A549 (cell line): ENCODE measurements around the gene FAM32A. TPM values are rescaled to one million over a fixed set of nuclear protein-coding genes. Genes with fewer than 3 reads are reported as not detected.
A peak's percentile ranks its signal among the peaks of the same experiment; 100 is the strongest.

Experiments used
- ATAC-seq, 2 experiments: fragments of 200-7000 bp in 1 of 2; fragments of >200 bp in 1 of 2; cut with Nextera tagmentation in 1 of 2; cut with Tn5 transposase in 1 of 2; 3 replicates each; pipeline versions ENCODE4 v1.8.0 to v1.9.1; 2018 to 2020; ENCODE audit warnings: mild to moderate bottlenecking in 1 of 2, moderate library complexity in 1 of 2
- CTCF ChIA-PET: fragments of 300-600 bp; sonication (Branson Sonifier 250); formaldehyde crosslinking; extraction: SDS; loops from one replicate; lab custom pipeline; 2021; ENCODE audit warnings: antibody characterized with exemption, inconsistent platforms; lab: Yijun Ruan, JAX
- POLR2A ChIA-PET: fragments of 350-600 bp; formaldehyde crosslinking; extraction: SDS; loops from one replicate; lab custom pipeline; 2021; ENCODE audit warnings: antibody characterized with exemption, inconsistent platforms; lab: Yijun Ruan, JAX
- DNase-seq, 2 experiments: peaks; one replicate each; pipeline versions ENCODE4 v3.0.0 to v3.0.0-alpha.2; 2011 to 2016; ENCODE audit warnings: low read depth in 1 of 2, low spot score in 1 of 2
- FAIRE-seq: peaks from 2 replicates; lab custom pipeline; 2011; peaks lifted over from hg19 to GRCh38; lab: Jason Lieb, UNC
- H3K27ac ChIP-seq, 2 experiments: fragments of >200 bp; sonication (Bioruptor Twin); formaldehyde crosslinking; 3 replicates each; pipeline ENCODE4 v1.5.1; 2016 to 2017
- H3K4me1 ChIP-seq: fragments of >200 bp; sonication (Bioruptor Twin); formaldehyde crosslinking; 3 replicates; pipeline ENCODE4 v1.6.1; 2016
- H3K4me2 ChIP-seq: fragments of >200 bp; sonication (Bioruptor Twin); formaldehyde crosslinking; 3 replicates; pipeline ENCODE4 v1.6.1; 2016
- H3K4me3 ChIP-seq: fragments of >200 bp; sonication (Bioruptor Twin); formaldehyde crosslinking; 3 replicates; pipeline ENCODE4 v1.5.1; 2016
- H3K9me3 ChIP-seq: fragments of >200 bp; sonication (Bioruptor Twin); formaldehyde crosslinking; 3 replicates; pipeline ENCODE4 v1.6.1; 2016
- CBX2 ChIP-seq: fragments of 200-600 bp; sonication (generic); IDR thresholded peaks from 2 replicates; pipeline ENCODE4 v1.6.1; 2016; ENCODE audit warnings: low read depth, mild to moderate bottlenecking, borderline replicate concordance
- CBX8 ChIP-seq: fragments of 200-600 bp; sonication (generic); IDR thresholded peaks from 2 replicates; pipeline ENCODE4 v1.6.1; 2016
- CHD4 ChIP-seq: fragments of 200-600 bp; sonication (generic); IDR thresholded peaks from 2 replicates; pipeline ENCODE4 v1.6.1; 2016; ENCODE audit warnings: antibody characterized with exemption, mild to moderate bottlenecking, borderline replicate concordance
- CTCF ChIP-seq: fragments of >200 bp; sonication (Bioruptor Twin); formaldehyde crosslinking; IDR thresholded peaks from 3 replicates; pipeline ENCODE4 v1.5.1; 2016
- FOXS1 ChIP-seq: fragments of 250-450 bp; sonication (Bioruptor Pico); IDR thresholded peaks from 2 replicates; pipeline ENCODE4 v1.5.0; 2020; ENCODE audit warnings: mild to moderate bottlenecking, moderate library complexity
- GATA3 ChIP-seq: IDR thresholded peaks from 2 replicates; pipeline ENCODE4 v1.6.1; 2012; ENCODE audit warnings: borderline replicate concordance
- HMGXB4 ChIP-seq: fragments of 250-450 bp; sonication (Bioruptor Pico); IDR thresholded peaks from 2 replicates; pipeline ENCODE4 v1.5.0; 2021; ENCODE audit warnings: mild to moderate bottlenecking, moderate library complexity, borderline replicate concordance
- HOXB13 ChIP-seq: fragments of 250-450 bp; sonication (Bioruptor Pico); IDR thresholded peaks from 2 replicates; pipeline ENCODE4 v1.5.0; 2020; ENCODE audit warnings: low read depth, mild to moderate bottlenecking, moderate library complexity
- KDM1A ChIP-seq: fragments of 200-600 bp; sonication (generic); IDR thresholded peaks from 2 replicates; pipeline ENCODE4 v1.6.1; 2016; ENCODE audit warnings: low read depth, mild to moderate bottlenecking
- NFE2L2 ChIP-seq: fragments of 150-350 bp; conservative IDR thresholded peaks from 2 replicates; pipeline ENCODE4 v1.6.1; 2014; ENCODE audit warnings: low read length
- NR3C1 ChIP-seq: fragments of >200 bp; sonication (Bioruptor Twin); formaldehyde crosslinking; IDR thresholded peaks from 3 replicates; pipeline ENCODE4 v1.6.1; 2017
- POLR2AphosphoS2 ChIP-seq: conservative IDR thresholded peaks from 2 replicates; pipeline ENCODE4 v1.6.1; 2012; ENCODE audit warnings: low read length, improper control_type of control experiment, inconsistent platforms
- SMC3 ChIP-seq: fragments of >200 bp; sonication (Bioruptor Twin); formaldehyde crosslinking; IDR thresholded peaks from 3 replicates; pipeline ENCODE4 v1.6.1; 2018; ENCODE audit warnings: inconsistent platforms
- SREBF2 ChIP-seq: fragments of 450-650 bp; IDR thresholded peaks from 2 replicates; pipeline ENCODE4 v1.6.1; 2014; ENCODE audit warnings: mild to moderate bottlenecking, moderate library complexity
- ZC3H11A ChIP-seq: fragments of 450-650 bp; IDR thresholded peaks from 2 replicates; pipeline ENCODE4 v1.6.1; 2014; ENCODE audit warnings: antibody characterized with exemption, mild to moderate bottlenecking
- ZFP36 ChIP-seq: fragments of 450-650 bp; IDR thresholded peaks from 2 replicates; pipeline ENCODE4 v1.6.1; 2014; ENCODE audit warnings: borderline replicate concordance; ENCODE audit not compliant: partially characterized antibody
- WGBS: methylation state at CpG from one replicate; pipeline ENCODE4 v1.1.6; 2017; ENCODE audit errors: missing lambda C conversion rate; 5-methylcytosine and 5-hydroxymethylcytosine counted together
- polyA plus RNA-seq, 4 experiments: library from polyadenylated mRNA; depleted of rRNA in 3 of 4; stranded (reverse); fragments of >200 nt; fragmentation: RNase III in 1 of 4; extraction: RNeasy Plus Mini Kit Qiagen cat#74134 plus additional on column Dnase treatment in 1 of 4; gene quantifications; 2 replicates in 3 of 4; 3 replicates in 1 of 4; pipeline ENCODE4 v1.2.3, GENCODE V29; 2011 to 2017
- TF ChIP-seq, protein P1 (sequence below): fragments of 150-350 bp; IDR thresholded peaks from 2 replicates; pipeline ENCODE4 v1.6.1; 2014; ENCODE audit warnings: low read depth, mild to moderate bottlenecking, low read length
- TF ChIP-seq, protein P2 (sequence below): IDR thresholded peaks from 2 replicates; pipeline ENCODE4 v1.6.1; 2012

Gene FAM32A
- polyA plus RNA-seq, 2 of the 4 experiments (the other 2 are of a cell fraction): 80.8 to 108 TPM

GRCh38 chr19:16184665-16185122 is 516 bp upstream of the FAM32A start:
- ChIA-PET POLR2A (interaction anchor here (0.5 to 1.0 kb wide), 9 partner anchors 10 to 143 kb away, joined by 3 to 6 read pairs (median 3); partner anchors contain the start of genes AP1M1, CIB3 and TPM4), CTCF (interaction anchor here (0.7 to 3.4 kb wide), 13 partner anchors 11 to 629 kb away, joined by 3 to 28 read pairs (median 4); partner anchors contain the start of genes RAB8A and TPM4)
- no peak for DNase-seq
- Histone ChIP-seq H3K9me3 (no peaks in the 10 kb centered on the region), H3K4me3 (peak overlapping the region; percentile 96), H3K27ac (peak overlapping the region; percentile 75 to 95), H3K4me2 (peak overlapping the region; percentile 68), H3K4me1 (0 out of 3 replicates have a peak, but pooled peaks cover 4% of the 10 kb centered on the region)
- no peak for ATAC-seq
- WGBS: 37% methylated on average over 18 of the region's 18 CpGs
- TF ChIP-seq NR3C1: no peak
- FAIRE-seq: no peak

- Histone ChIP-seq H3K4me1 (0 out of 3 replicates have a peak, but pooled peaks cover 4% of the 10 kb centered on the region), H3K4me3 (peak overlapping the region; percentile 96), H3K4me2 (peak overlapping the region; percentile 82)
- TF ChIP-seq HMGXB4 (CRISPR knock-in tag) (no peak), SMC3 (peak; percentile 12; the same call in 1 of the 3 replicates), CTCF (peak; percentile 27; the same call in 2 of the 3 replicates)
- TF ChIP-seq, all 56 proteins: peak for 2
- POLR2A ChIA-PET: interaction anchor here (0.9 to 1.0 kb wide), 4 partner anchors 108 to 545 kb away, joined by 3 to 4 read pairs (median 3); partner anchors contain the start of genes CYP4F3 and TPM4
- WGBS: under 1% methylated on average over 18 of the region's 20 CpGs
- peak; percentile 63 to 65; a peak in 5 of 6 replicates for ATAC-seq
- peak in 1 of 2 experiments; percentile 28 for DNase-seq
- peak overlapping the region; percentile 89 to 95 for H3K27ac ChIP-seq
- H3K9me3 ChIP-seq: no peaks in the 10 kb centered on the region
- CTCF ChIA-PET: interaction anchor here (0.8 to 3.4 kb wide), 13 partner anchors 10 to 630 kb away, joined by 3 to 28 read pairs (median 3); partner anchors contain the start of genes RAB8A and TPM4
- no peak for FAIRE-seq
These were observed 536 bp downstream of the FAM32A start for GRCh38 chr19:16185768-16186123.

- TF ChIP-seq CBX2: no peak
- TF ChIP-seq GATA3: no peak
- TF ChIP-seq CBX8: no peak
- TF ChIP-seq NR3C1: no peak
- no peak for TF ChIP-seq SREBF2
- TF ChIP-seq FOXS1 (CRISPR knock-in tag): no peak
- TF ChIP-seq NFE2L2: no peak
- no peak for DNase-seq
- Histone ChIP-seq H3K27ac (no peak overlapping the region), H3K9me3 (no peaks in the 10 kb centered on the region), H3K4me3 (no peak overlapping the region), H3K4me1 (0 out of 3 replicates have a peak, but pooled peaks cover 4% of the 10 kb centered on the region), H3K4me2 (no peak overlapping the region)
- ATAC-seq: no peak
- FAIRE-seq: no peak
- CTCF ChIA-PET: interaction anchor here (0.6 to 1.8 kb wide), 6 partner anchors 9 to 559 kb away, joined by 3 to 8 read pairs (median 3); partner anchors contain the start of gene AP1M1
- POLR2A ChIA-PET: no interaction called here
- WGBS: 92% methylated on average over 3 of the region's 3 CpGs
These were observed 3.3 kb downstream of the FAM32A start for GRCh38 chr19:16188521-16188920.

- CTCF ChIA-PET: no interaction called here
- H3K4me2 ChIP-seq: no peak overlapping the region
- H3K4me3 ChIP-seq: no peak overlapping the region
- H3K4me1 ChIP-seq: 0 out of 3 replicates have a peak, but pooled peaks cover 4% of the 10 kb centered on the region
- WGBS: 92% methylated on average over 4 of the region's 6 CpGs
- H3K27ac ChIP-seq: no peak overlapping the region
- DNase-seq (no peak), FAIRE-seq (no peak), ATAC-seq (no peak)
- TF ChIP-seq ZFP36: no peak
- TF ChIP-seq POLR2AphosphoS2: no peak
- TF ChIP-seq KDM1A: no peak
- TF ChIP-seq CBX8: no peak
- TF ChIP-seq, protein P1, sequence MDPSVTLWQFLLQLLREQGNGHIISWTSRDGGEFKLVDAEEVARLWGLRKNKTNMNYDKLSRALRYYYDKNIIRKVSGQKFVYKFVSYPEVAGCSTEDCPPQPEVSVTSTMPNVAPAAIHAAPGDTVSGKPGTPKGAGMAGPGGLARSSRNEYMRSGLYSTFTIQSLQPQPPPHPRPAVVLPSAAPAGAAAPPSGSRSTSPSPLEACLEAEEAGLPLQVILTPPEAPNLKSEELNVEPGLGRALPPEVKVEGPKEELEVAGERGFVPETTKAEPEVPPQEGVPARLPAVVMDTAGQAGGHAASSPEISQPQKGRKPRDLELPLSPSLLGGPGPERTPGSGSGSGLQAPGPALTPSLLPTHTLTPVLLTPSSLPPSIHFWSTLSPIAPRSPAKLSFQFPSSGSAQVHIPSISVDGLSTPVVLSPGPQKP: no peak
- TF ChIP-seq CBX2: no peak
- TF ChIP-seq ZC3H11A: no peak
- TF ChIP-seq CHD4: no peak
- TF ChIP-seq HOXB13 (CRISPR knock-in tag): no peak
- TF ChIP-seq, protein P2, sequence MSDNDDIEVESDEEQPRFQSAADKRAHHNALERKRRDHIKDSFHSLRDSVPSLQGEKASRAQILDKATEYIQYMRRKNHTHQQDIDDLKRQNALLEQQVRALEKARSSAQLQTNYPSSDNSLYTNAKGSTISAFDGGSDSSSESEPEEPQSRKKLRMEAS: no peak
- no peak for TF ChIP-seq NFE2L2
- no peaks in the 10 kb centered on the region for H3K9me3 ChIP-seq
- POLR2A ChIA-PET: no interaction called here
These were observed 5.0 kb downstream of the FAM32A start for GRCh38 chr19:16190198-16190597.
